K562 (cell line): ENCODE measurements around the gene YARS1. TPM values are rescaled to one million over a fixed set of nuclear protein-coding genes. Genes with fewer than 3 reads are reported as not detected.

Experiments used
- AFF4 ChIP-seq: sonication (generic); formaldehyde crosslinking; IDR thresholded peaks from 2 replicates; pipeline ENCODE4 v1.8.0; 2023; ENCODE audit warnings: mild to moderate bottlenecking, missing genetic modification reagents
- GTF3C2 ChIP-seq: IDR thresholded peaks from 3 replicates; pipeline ENCODE4 v1.6.1; 2011; ENCODE audit warnings: borderline replicate concordance, mild to moderate bottlenecking, moderate library complexity; ENCODE audit not compliant: insufficient read length; ENCODE audit errors: extremely low read depth
- HMGN3 ChIP-seq: IDR thresholded peaks from 2 replicates; pipeline ENCODE4 v1.6.1; 2011; ENCODE audit warnings: borderline replicate concordance, low read depth, mild to moderate bottlenecking, mixed read lengths, low read length; ENCODE audit not compliant: insufficient read length; ENCODE audit errors: extremely low read depth
- KAT7 ChIP-seq: sonication (generic); formaldehyde crosslinking; IDR thresholded peaks from 2 replicates; pipeline ENCODE4 v1.8.0; 2022; ENCODE audit warnings: missing genetic modification reagents, mild to moderate bottlenecking, borderline replicate concordance
- PHTF2 ChIP-seq: fragments of 250-450 bp; sonication (Bioruptor Pico); IDR thresholded peaks from 2 replicates; pipeline ENCODE4 v1.5.0; 2021; ENCODE audit warnings: mild to moderate bottlenecking
- ZNF398 ChIP-seq: fragments of 250-450 bp; sonication (Bioruptor Pico); IDR thresholded peaks from 2 replicates; pipeline ENCODE4 v1.8.0; 2021; ENCODE audit warnings: moderate library complexity, mild to moderate bottlenecking, inconsistent platforms
- polyA plus RNA-seq, 8 experiments: library from polyadenylated mRNA; depleted of rRNA in 4 of 8; stranded (reverse) in 5 of 8; unstranded in 3 of 8; fragments of >200 nt; fragmentation: Nextera tagmentation in 2 of 8; fragmentation: Illumina TruSeq in 1 of 8; extraction: Ambion mirVana in 2 of 8; extraction: Trizol in 1 of 8; gene quantifications; 2 replicates each; pipeline versions ENCODE4 v1.2.1 to v1.2.3, GENCODE V29; 2011 to 2014; ENCODE audit warnings: inconsistent platforms in 1 of 8, missing spikeins in 1 of 8
- total RNA-seq, 7 experiments: library from RNA; depleted of rRNA in 6 of 7; stranded (reverse); fragments of >200 nt in 6 of 7; fragmentation: Illumina TruSeq in 2 of 7; extraction: Trizol in 2 of 7; gene quantifications; 2 replicates each; pipeline versions ENCODE4 v1.2.1 to v1.2.3, GENCODE V29; 2011 to 2021; ENCODE audit warnings: low replicate concordance in 1 of 7

Gene YARS1
- total and polyA plus RNA-seq, 9 of the 15 experiments (the other 6 are each of a cell fraction or from before 2014, with no cell fraction given): 66.2 to 336 (median 201) TPM

GRCh38 chr1:32757213-32757895, 59.8 kb downstream of the YARS1 start (continued):
- peak; percentile 58; the same call in 1 of the 2 replicates for TF ChIP-seq AFF4 (CRISPR knock-in tag)
- no peak for TF ChIP-seq PHTF2 (CRISPR knock-in tag)
- TF ChIP-seq HMGN3: no peak
- TF ChIP-seq ZNF398 (CRISPR knock-in tag): no peak
- 0 out of 2 replicates have a peak, but pooled peaks have one; percentile 55 for TF ChIP-seq KAT7
- TF ChIP-seq GTF3C2: no peak
